DND-41 (cell line): ENCODE measurements around the gene BAZ1A.
"Not testable (repeated sequence)": the region's sequence is repeated elsewhere in the genome, so short reads cannot be mapped to it uniquely, and the experiment has no call there.

Source experiments
- ATAC-seq: fragments of 200-7000 bp; cut with Tn5 transposase; 3 replicates; pipeline ENCODE4 v1.9.1; 2021; ENCODE audit warnings: low read depth; ENCODE audit not compliant: insufficient read depth
- DNase-seq: peaks from one replicate; pipeline ENCODE4 v3.0.0-alpha.2; 2020
- H2AFZ ChIP-seq: 2 replicates; pipeline ENCODE4 v1.6.0; 2012; ENCODE audit warnings: low read depth, low read length
- H3K27ac ChIP-seq: 2 replicates; pipeline ENCODE4 v1.5.1; 2012; ENCODE audit warnings: low read length, inconsistent platforms
- H3K27me3 ChIP-seq: fragments of 200-600 bp; sonication (generic); 2 replicates; pipeline ENCODE4 v1.6.0; 2012; ENCODE audit warnings: low read length, mild to moderate bottlenecking, inconsistent platforms; ENCODE audit not compliant: insufficient read depth, poor library complexity
- H3K36me3 ChIP-seq: 2 replicates; pipeline ENCODE4 v1.5.1; 2012; ENCODE audit warnings: low read length, inconsistent platforms; ENCODE audit not compliant: insufficient read depth
- H3K4me1 ChIP-seq: 2 replicates; pipeline ENCODE4 v1.5.1; 2012; ENCODE audit warnings: mild to moderate bottlenecking, low read length; ENCODE audit not compliant: insufficient read depth
- H3K4me2 ChIP-seq: 2 replicates; pipeline ENCODE4 v1.6.0; 2012; ENCODE audit warnings: mild to moderate bottlenecking, moderate library complexity, low read length, inconsistent platforms; ENCODE audit not compliant: insufficient read depth
- H3K4me3 ChIP-seq, 2 experiments: fragments of 200-600 bp in 1 of 2; shearing (Covaris generic) in 1 of 2; 2 replicates each; pipeline ENCODE4 v1.5.1; 2012 to 2016; ENCODE audit warnings: inconsistent platforms in 2 of 2, low read length in 2 of 2, mild to moderate bottlenecking in 2 of 2, low read depth in 1 of 2, moderate library complexity in 1 of 2
- H3K79me2 ChIP-seq: 2 replicates; pipeline ENCODE4 v1.6.0; 2012; ENCODE audit warnings: low read length, inconsistent platforms; ENCODE audit not compliant: insufficient read depth
- H3K9ac ChIP-seq: 2 replicates; pipeline ENCODE4 v1.6.0; 2012; ENCODE audit warnings: low read depth, mild to moderate bottlenecking, inconsistent platforms, low read length, moderate library complexity
- H3K9me3 ChIP-seq: 2 replicates; pipeline ENCODE4 v1.5.1; 2012; ENCODE audit warnings: low read length, moderate library complexity, mild to moderate bottlenecking, inconsistent platforms; ENCODE audit not compliant: insufficient read depth, severe bottlenecking
- H4K20me1 ChIP-seq: 2 replicates; pipeline ENCODE4 v1.6.0; 2012; ENCODE audit warnings: low read length; ENCODE audit not compliant: insufficient read depth
- CTCF ChIP-seq: IDR thresholded peaks from 2 replicates; pipeline ENCODE4 v1.5.1; 2012; ENCODE audit warnings: borderline replicate concordance, low read length, moderate library complexity, mild to moderate bottlenecking; ENCODE audit not compliant: poor library complexity, severe bottlenecking; ENCODE audit errors: extremely low read depth
- EZH2 ChIP-seq: IDR thresholded peaks from 3 replicates; pipeline ENCODE4 v1.6.1; 2012; ENCODE audit warnings: borderline replicate concordance, low read depth, mild to moderate bottlenecking, moderate library complexity, low read length, inconsistent platforms; ENCODE audit not compliant: severe bottlenecking

The BAZ1A gene

GRCh38 chr14:34742270-34743115 is 132.7 kb downstream of the BAZ1A start:
- no peak for ATAC-seq
- H3K9me3 ChIP-seq = no peaks in the 10 kb centered on the region
- no peak overlapping the region for H2AFZ ChIP-seq
- H3K27me3 ChIP-seq = no peaks in the 10 kb centered on the region
- H3K36me3 ChIP-seq = no peaks in the 10 kb centered on the region
- no peak overlapping the region for H3K4me3 ChIP-seq
- H3K27ac ChIP-seq = no peak overlapping the region
- no peaks in the 10 kb centered on the region for H4K20me1 ChIP-seq
- H3K4me1 ChIP-seq = no peaks in the 10 kb centered on the region
- TF ChIP-seq CTCF (no peak), EZH2 (no peak)
- no peak for DNase-seq
- H3K4me2 ChIP-seq = no peak overlapping the region
- no peak overlapping the region for H3K9ac ChIP-seq
- H3K79me2 ChIP-seq = no peaks in the 10 kb centered on the region

- Histone ChIP-seq H3K4me1 (no peaks in the 10 kb centered on the region), H4K20me1 (no peaks in the 10 kb centered on the region), H2AFZ (no peak overlapping the region), H3K4me3 (no peak overlapping the region), H3K27me3 (no peaks in the 10 kb centered on the region), H3K9ac (no peak overlapping the region), H3K9me3 (no peaks in the 10 kb centered on the region), H3K27ac (no peak overlapping the region), H3K36me3 (no peaks in the 10 kb centered on the region), H3K79me2 (no peaks in the 10 kb centered on the region), H3K4me2 (no peak overlapping the region)
- TF ChIP-seq EZH2 = no peak
- TF ChIP-seq CTCF = no peak
- DNase-seq (no peak), ATAC-seq (peak; percentile 70)
Observed at GRCh38 chr14:34741840-34742239, 133.3 kb downstream of the BAZ1A start.

GRCh38 chr14:34740139-34740538 is 135.0 kb downstream of the BAZ1A start:
- not testable (repeated sequence) for H3K36me3 ChIP-seq, DNase-seq

GRCh38 chr14:34737079-34737478 is 138.1 kb downstream of the BAZ1A start:
- not testable (repeated sequence) for H3K4me2 ChIP-seq, H3K79me2 ChIP-seq, H3K9ac ChIP-seq, DNase-seq, H2AFZ ChIP-seq, H3K27me3 ChIP-seq, H3K4me1 ChIP-seq, ATAC-seq, H3K9me3 ChIP-seq, H3K36me3 ChIP-seq, H3K27ac ChIP-seq, H3K4me3 ChIP-seq, H4K20me1 ChIP-seq

More at GRCh38 chr14:34740139-34740538, 135.0 kb downstream of the BAZ1A start:
- H3K4me2 ChIP-seq, H2AFZ ChIP-seq, H3K9ac ChIP-seq, H3K9me3 ChIP-seq, H3K4me3 ChIP-seq, H3K27me3 ChIP-seq, H3K79me2 ChIP-seq, H3K4me1 ChIP-seq, H4K20me1 ChIP-seq, H3K27ac ChIP-seq, ATAC-seq: not testable (repeated sequence)
